GM12891 (cell line): ENCODE results near the gene TENT4B.

Experiments used
- POLR2A ChIP-seq: IDR thresholded peaks from 2 replicates; pipeline ENCODE4 v1.6.1; 2011; ENCODE audit warnings: low read depth, low read length, control low read depth
- POLR2AphosphoS5 ChIP-seq: IDR thresholded peaks from 2 replicates; pipeline ENCODE4 v1.6.1; 2011; ENCODE audit warnings: low read depth, low read length, control low read depth
- POU2F2 ChIP-seq: IDR thresholded peaks from 2 replicates; pipeline ENCODE4 v1.6.1; 2011; ENCODE audit warnings: low read depth, mild to moderate bottlenecking, control low read depth, low read length, moderate library complexity
- TAF1 ChIP-seq: IDR thresholded peaks from 2 replicates; pipeline ENCODE4 v1.6.1; 2011; ENCODE audit warnings: low read depth, low read length, control low read depth

GRCh38 chr16:50246299-50247122, 93.4 kb downstream of the TENT4B start:
- no peak for TF ChIP-seq POLR2AphosphoS5
- no peak for TF ChIP-seq POU2F2
- TF ChIP-seq POLR2A = no peak
- TF ChIP-seq TAF1 = no peak
